A673 (cell line): ENCODE measurements around the gene HIP1. TPM values are rescaled to one million over a fixed set of nuclear protein-coding genes. Genes with fewer than 3 reads are reported as not detected.

ENCODE experiments used
- BruUV-seq: library from RNA; stranded (reverse); fragments of 400-500 nt; replicated peaks from 2 replicates; lab custom pipeline; 2021; lab: Mats Ljungman, UMichigan
- CTCF ChIA-PET: fragments of 300-600 bp; sonication (Branson Sonifier 250); formaldehyde crosslinking; loops from one replicate; lab custom pipeline; 2022; ENCODE audit warnings: antibody characterized with exemption; lab: Charles Lee
- POLR2A ChIA-PET: fragments of 300-600 bp; sonication (Branson Sonifier 250); formaldehyde crosslinking; loops from one replicate; lab custom pipeline; 2022; ENCODE audit warnings: antibody characterized with exemption; ENCODE audit not compliant: low non-redundant PET; lab: Charles Lee
- DNase-seq: peaks from one replicate; pipeline ENCODE4 v3.0.0-alpha.2; 2015; ENCODE audit warnings: low spot score
- H3K27ac ChIP-seq: fragments of 200-600 bp; sonication (generic); 2 replicates; pipeline ENCODE4 v1.5.1; 2016; ENCODE audit warnings: mixed run types, low read depth, mild to moderate bottlenecking, mixed read lengths, antibody characterized with exemption, low read length; ENCODE audit not compliant: poor library complexity, severe bottlenecking
- H3K27me3 ChIP-seq: fragments of 200-600 bp; sonication (generic); replicated peaks from 2 replicates; pipeline ENCODE4 v1.6.1; 2017; ENCODE audit warnings: mixed run types, low read depth, mild to moderate bottlenecking, mixed read lengths, antibody characterized with exemption, low read length; ENCODE audit not compliant: insufficient read depth, poor library complexity
- H3K36me3 ChIP-seq: fragments of 200-600 bp; sonication (generic); 2 replicates; pipeline ENCODE4 v1.6.1; 2016; ENCODE audit warnings: mixed run types, mild to moderate bottlenecking, mixed read lengths, antibody characterized with exemption, low read length; ENCODE audit not compliant: insufficient read depth, poor library complexity, severe bottlenecking
- H3K4me1 ChIP-seq: fragments of 200-600 bp; sonication (generic); 2 replicates; pipeline ENCODE4 v1.6.1; 2017; ENCODE audit warnings: mixed run types, mild to moderate bottlenecking, mixed read lengths, antibody characterized with exemption, low read length; ENCODE audit not compliant: insufficient read depth, poor library complexity, severe bottlenecking
- H3K4me3 ChIP-seq: fragments of 200-600 bp; sonication (generic); 2 replicates; pipeline ENCODE4 v1.5.1; 2016; ENCODE audit warnings: low read depth, mixed run types, mild to moderate bottlenecking, mixed read lengths, low read length; ENCODE audit not compliant: poor library complexity, severe bottlenecking
- H3K9me3 ChIP-seq: fragments of 200-600 bp; sonication (generic); 2 replicates; pipeline ENCODE4 v1.6.1; 2016; ENCODE audit warnings: mixed run types, low read depth, mild to moderate bottlenecking, mixed read lengths, antibody characterized with exemption, low read length; ENCODE audit not compliant: poor library complexity, severe bottlenecking
- EZH2 ChIP-seq: fragments of 200-600 bp; sonication (generic); IDR thresholded peaks from 2 replicates; pipeline ENCODE4 v1.6.1; 2017; ENCODE audit warnings: borderline replicate concordance, low read depth, mild to moderate bottlenecking, mixed read lengths, antibody characterized with exemption, low read length; ENCODE audit not compliant: poor library complexity, severe bottlenecking
- intact Hi-C: fragments of 100-400 bp; cut with micrococcal nuclease; formaldehyde crosslinking; loops from one replicate; pipeline ENCODE4 v1.10.0; 2022; ENCODE audit not compliant: unreplicated experiment
- total RNA-seq: library from RNA; stranded (reverse); gene quantifications from 2 replicates; pipeline ENCODE4 v1.2.3, GENCODE V29; 2021
- TF ChIP-seq, protein P1 (sequence below): fragments of 300-800, 200-600 bp; sonication (generic); conservative IDR thresholded peaks from 2 replicates; pipeline ENCODE4 v1.5.1; 2017; ENCODE audit warnings: low read depth, mild to moderate bottlenecking, antibody characterized with exemption, low read length, moderate library complexity, mixed read lengths

The HIP1 gene
- total RNA-seq, 1 experiment from 2014 or later: 25.0 TPM

DNA sequence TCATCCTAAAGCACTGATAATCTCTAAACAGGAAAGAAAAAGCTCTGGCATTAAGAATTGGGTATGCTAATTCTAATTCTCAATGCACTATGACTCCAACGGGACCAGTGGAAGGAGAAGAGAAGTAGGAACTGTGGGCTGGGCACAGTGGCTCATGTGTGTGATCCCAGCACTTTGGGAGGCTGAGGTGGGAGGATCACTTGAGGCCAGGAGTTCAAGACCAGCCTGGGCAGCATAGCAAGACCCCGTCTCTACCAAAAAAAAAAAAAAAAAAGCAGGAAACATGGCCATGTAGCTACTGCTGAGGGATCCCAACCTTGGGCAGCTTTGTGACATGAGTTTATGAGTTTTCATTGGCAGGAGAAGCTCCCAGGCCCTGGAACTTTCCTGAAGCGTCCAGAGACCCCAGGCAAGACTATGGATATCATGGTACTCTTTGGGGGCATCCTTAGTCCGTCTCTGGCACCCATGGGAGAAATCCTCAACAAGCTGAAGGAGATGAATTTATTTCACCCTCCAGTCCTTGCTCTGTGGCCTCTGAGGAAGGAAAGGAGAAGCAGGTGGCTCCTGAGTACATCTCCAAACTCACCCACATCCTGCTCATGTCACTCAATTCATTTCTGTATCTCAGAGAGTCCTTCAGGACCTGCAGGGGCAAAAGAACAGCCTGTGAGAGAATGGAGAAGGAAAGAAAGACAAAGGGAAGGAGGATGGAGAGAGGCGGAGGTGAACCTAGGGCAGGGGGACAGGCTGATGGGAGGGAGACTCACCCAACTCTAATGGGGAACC lies 147.1 kb downstream of the HIP1 start:
- DNase-seq: no peak
- CTCF ChIA-PET: interaction anchor here (0.6 kb wide), 1 partner anchor 12 kb away, joined by 9 read pairs; no protein-coding TSS in a partner anchor
- POLR2A ChIA-PET: no interaction called here
- TF ChIP-seq, protein P1, sequence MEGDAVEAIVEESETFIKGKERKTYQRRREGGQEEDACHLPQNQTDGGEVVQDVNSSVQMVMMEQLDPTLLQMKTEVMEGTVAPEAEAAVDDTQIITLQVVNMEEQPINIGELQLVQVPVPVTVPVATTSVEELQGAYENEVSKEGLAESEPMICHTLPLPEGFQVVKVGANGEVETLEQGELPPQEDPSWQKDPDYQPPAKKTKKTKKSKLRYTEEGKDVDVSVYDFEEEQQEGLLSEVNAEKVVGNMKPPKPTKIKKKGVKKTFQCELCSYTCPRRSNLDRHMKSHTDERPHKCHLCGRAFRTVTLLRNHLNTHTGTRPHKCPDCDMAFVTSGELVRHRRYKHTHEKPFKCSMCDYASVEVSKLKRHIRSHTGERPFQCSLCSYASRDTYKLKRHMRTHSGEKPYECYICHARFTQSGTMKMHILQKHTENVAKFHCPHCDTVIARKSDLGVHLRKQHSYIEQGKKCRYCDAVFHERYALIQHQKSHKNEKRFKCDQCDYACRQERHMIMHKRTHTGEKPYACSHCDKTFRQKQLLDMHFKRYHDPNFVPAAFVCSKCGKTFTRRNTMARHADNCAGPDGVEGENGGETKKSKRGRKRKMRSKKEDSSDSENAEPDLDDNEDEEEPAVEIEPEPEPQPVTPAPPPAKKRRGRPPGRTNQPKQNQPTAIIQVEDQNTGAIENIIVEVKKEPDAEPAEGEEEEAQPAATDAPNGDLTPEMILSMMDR: no peak
- no peak for TF ChIP-seq EZH2
- H3K4me3 ChIP-seq: no peak overlapping the region
- BruUV-seq: no TSS peak
- H3K27ac ChIP-seq: no peak overlapping the region
- no peaks in the 10 kb centered on the region for H3K36me3 ChIP-seq
- H3K27me3 ChIP-seq: no peaks in the 10 kb centered on the region
- intact Hi-C loops: loop anchor here (10.0 kb wide), 1 partner anchor 47 kb away; no protein-coding TSS in a partner anchor
- peaks cover 2% of the 10 kb centered on the region for H3K4me1 ChIP-seq
- no peaks in the 10 kb centered on the region for H3K9me3 ChIP-seq

DNA sequence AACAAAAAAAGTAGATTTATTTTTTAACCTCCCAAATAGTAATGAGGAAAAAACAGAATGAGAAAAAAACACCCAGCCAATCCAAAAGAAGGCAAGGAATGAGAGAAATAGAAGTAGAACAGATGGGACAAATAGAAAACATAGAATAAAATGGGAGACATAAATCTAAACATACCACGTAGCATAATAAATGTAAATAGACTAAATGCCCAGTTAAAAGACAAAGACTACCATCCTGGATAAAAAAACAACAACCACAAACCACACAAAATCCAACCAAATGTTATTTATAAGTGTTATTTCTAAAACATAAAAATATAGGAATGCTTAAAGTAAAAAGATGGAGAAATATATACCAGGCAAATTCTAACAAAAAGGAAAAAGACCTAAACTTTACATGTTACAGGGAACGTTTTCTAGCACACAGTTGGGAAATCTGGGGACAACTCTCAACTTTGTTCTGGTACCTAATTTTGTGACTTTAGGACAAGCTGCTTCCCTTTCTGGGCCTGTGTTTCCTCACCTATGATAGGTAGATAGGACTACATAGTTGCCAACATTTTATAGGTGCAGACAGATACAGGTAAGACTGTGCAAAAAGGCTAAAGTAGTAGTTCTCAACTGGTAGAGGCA lies 148.3 kb downstream of the HIP1 start:
- no peaks in the 10 kb centered on the region for H3K36me3 ChIP-seq

DNA sequence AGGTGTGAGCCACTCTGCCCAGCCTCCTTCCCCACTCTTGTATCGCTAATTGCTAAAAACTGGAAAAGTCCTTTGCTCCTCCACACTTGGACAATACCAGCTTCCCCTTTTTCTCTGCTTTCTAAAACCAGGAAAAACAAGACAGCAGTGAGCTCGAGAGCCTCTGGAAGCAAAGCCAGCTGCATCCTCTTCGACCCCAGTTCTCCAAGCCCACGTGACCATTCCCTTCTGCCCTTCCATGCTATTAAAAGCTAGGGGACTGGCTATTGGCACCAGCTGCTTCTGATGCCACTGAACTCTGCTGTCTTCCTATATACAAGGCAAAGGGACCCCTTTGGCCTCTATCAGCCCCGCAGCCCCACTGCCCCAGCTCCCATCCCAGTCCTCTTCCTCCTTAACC lies 154.4 kb downstream of the HIP1 start:
- TF ChIP-seq, protein P1: no peak
- TF ChIP-seq EZH2: no peak
- Histone ChIP-seq H3K27me3 (no peaks in the 10 kb centered on the region), H3K4me3 (no peak overlapping the region), H3K4me1 (no peaks in the 10 kb centered on the region), H3K36me3 (no peaks in the 10 kb centered on the region), H3K27ac (no peak overlapping the region), H3K9me3 (no peaks in the 10 kb centered on the region)
- POLR2A ChIA-PET: no interaction called here
- intact Hi-C loops: no loop called here
- CTCF ChIA-PET: interaction anchor here (0.6 kb wide), 1 partner anchor 512 kb away, joined by 3 read pairs; no protein-coding TSS in a partner anchor
- BruUV-seq: no TSS peak
- no peak for DNase-seq

More for the DNA sequence above, 148.3 kb downstream of the HIP1 start:
- Histone ChIP-seq H3K4me1 (no peaks in the 10 kb centered on the region), H3K9me3 (no peaks in the 10 kb centered on the region), H3K27me3 (no peaks in the 10 kb centered on the region), H3K4me3 (no peak overlapping the region), H3K27ac (no peak overlapping the region)
- no peak for DNase-seq
- intact Hi-C loops: loop anchor here (10.0 kb wide), 1 partner anchor 46 kb away; no protein-coding TSS in a partner anchor
- BruUV-seq: no TSS peak
- POLR2A ChIA-PET: no interaction called here
- CTCF ChIA-PET: no interaction called here
- TF ChIP-seq, protein P1: no peak
- TF ChIP-seq EZH2: no peak
